ENCODE measurements around the gene ZNF18. TPM values are rescaled to one million over a fixed set of nuclear protein-coding genes. Genes with fewer than 3 reads are reported as not detected.
"Not testable (repeated sequence)": the region's sequence is repeated elsewhere in the genome, so short reads cannot be mapped to it uniquely, and the experiment has no call there.

The ZNF18 gene
- total RNA-seq, 4 donors from 2014 or later, result 4.1 to 12.1 (median 6.3) TPM

- no peak for DNase-seq (ENCODE audit: low spot score)
- TF ChIP-seq CTCF (IDR thresholded peaks at IDR 0.05), result no peak
- no peak for ATAC-seq (ENCODE audit: low FRiP score)
Observed at GRCh38 chr17:11944587-11944986, 52.7 kb downstream of the ZNF18 start.

- ATAC-seq (ENCODE audit: low FRiP score) (no peak), DNase-seq (ENCODE audit: low spot score) (no peak)
- TF ChIP-seq CTCF (IDR thresholded peaks at IDR 0.05), result no peak
Observed at GRCh38 chr17:11943759-11944347, 53.4 kb downstream of the ZNF18 start.

- not testable (repeated sequence) for DNase-seq (ENCODE audit: low spot score); ATAC-seq (ENCODE audit: low FRiP score)
Observed at GRCh38 chr17:11943086-11943485, 54.2 kb downstream of the ZNF18 start.

- ATAC-seq (ENCODE audit: low FRiP score), result no peak
Observed at GRCh38 chr17:11940904-11941303, 56.4 kb downstream of the ZNF18 start.

GRCh38 chr17:11935734-11936406, 61.4 kb downstream of the ZNF18 start:
- peak in 1 of 3 donors; percentile 30 for TF ChIP-seq CTCF (IDR thresholded peaks at IDR 0.05)
- DNase-seq (ENCODE audit: low spot score) (no peak), ATAC-seq (ENCODE audit: low FRiP score) (no peak)

More at GRCh38 chr17:11940904-11941303, 56.4 kb downstream of the ZNF18 start:
- no peak for TF ChIP-seq CTCF (IDR thresholded peaks at IDR 0.05)
- no peak for DNase-seq (ENCODE audit: low spot score)

GRCh38 chr17:11932337-11932898, 64.9 kb downstream of the ZNF18 start:
- ATAC-seq (ENCODE audit: low FRiP score) (no peak), DNase-seq (ENCODE audit: low spot score) (no peak)
- TF ChIP-seq CTCF (IDR thresholded peaks at IDR 0.05), result no peak

GRCh38 chr17:11928436-11928835, 68.8 kb downstream of the ZNF18 start:
- TF ChIP-seq CTCF (IDR thresholded peaks at IDR 0.05), result no peak
- ATAC-seq (ENCODE audit: low FRiP score) (no peak), DNase-seq (ENCODE audit: low spot score) (no peak)

Small RNA genes lying within 50 kb of the gene (small RNA-seq; reads per million reads assigned to genes)
- gene RNU11-2P, result not detected

Other genes with a start within 250 kb of the ZNF18 start
- gene MAP2K4, start 23.4 kb upstream of the ZNF18 start, total RNA-seq, result 10 to 100 TPM; 21.0 to 26.7 (median 25.1) TPM